ENCODE results near the gene ABCC1.

DNA sequence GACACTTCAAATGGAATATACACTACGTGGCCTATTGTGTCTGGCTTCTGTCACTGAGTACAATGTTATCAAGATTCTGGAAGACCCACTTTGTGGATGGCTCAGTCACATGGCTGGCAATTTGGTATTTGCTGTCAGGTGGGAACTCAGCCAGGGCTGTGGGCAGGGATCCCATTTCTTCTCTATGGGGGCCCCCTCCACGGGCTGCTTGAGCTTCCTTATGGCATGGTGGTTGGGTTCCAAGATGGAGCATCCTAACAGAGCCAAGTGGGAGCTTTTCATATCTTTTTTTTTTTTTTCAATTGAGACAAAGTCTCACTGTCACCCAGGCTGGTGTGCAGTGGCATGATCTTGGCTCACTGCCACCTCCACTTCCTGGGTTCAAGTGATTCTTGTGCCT lies 43.0 kb upstream of the ABCC1 start:
- TF ChIP-seq YY1 (IDR thresholded peaks at IDR 0.05; ENCODE audit: insufficient read depth, insufficient read length) (no peak), SUZ12 (IDR thresholded peaks at IDR 0.05; ENCODE audit: extremely low read depth, insufficient read depth, insufficient read length) (no peak), ZNF274 (IDR thresholded peaks at IDR 0.05; ENCODE audit: low read depth, low read length) (no peak)

All from NT2/D1 (cell line).